ENCODE measurements around the gene CALHM1. TPM values are rescaled to one million over a fixed set of nuclear protein-coding genes. Genes with fewer than 3 reads are reported as not detected.

The CALHM1 gene
- total and polyA plus RNA-seq, 10 donors, result 0.04 to 0.52 (median 0.10) TPM; not detected in 7

- TF ChIP-seq POLR2A (IDR thresholded peaks at IDR 0.05) (no peak), POLR2AphosphoS5 (IDR thresholded peaks at IDR 0.05) (no peak), CTCF (IDR thresholded peaks at IDR 0.05 in 8 of 11, conservative IDR thresholded peaks at IDR 0.05 in 3 of 11) (no peak)
- peaks cover under 1 to 38% (median 21%) of the 10 kb centered on the region in 6 donors for H3K4me1 ChIP-seq
- H3K36me3 ChIP-seq, result no peaks in the 10 kb centered on the region
- 76 to 94% (median 87%) methylated on average over 14 of the region's 14 CpGs for WGBS, 5 donors
- H3K27ac ChIP-seq, result peak overlapping the region in 3 of 8 donors; percentile 24 to 54 (median 50)
- no peaks in the 10 kb centered on the region for H3K27me3 ChIP-seq (replicated peaks in 1 of 7)
- no peak for DNase-seq
- H3K9me3 ChIP-seq, result no peaks in the 10 kb centered on the region
- intact Hi-C loops (cut with DNase I; ENCODE audit: low total_unique reads), result no loop called here
- no peak overlapping the region for H3K4me3 ChIP-seq
Measured at GRCh38 chr10:103465411-103466179, 6.9 kb upstream of the CALHM1 start.

GRCh38 chr10:103463499-103463898, 4.8 kb upstream of the CALHM1 start:
- Histone ChIP-seq H3K27ac (no peak overlapping the region), H3K9me3 (no peaks in the 10 kb centered on the region), H3K4me1 (peaks cover 0 to 32% (median 20%) of the 10 kb centered on the region in 6 donors), H3K27me3 (replicated peaks in 1 of 7) (no peaks in the 10 kb centered on the region), H3K36me3 (no peaks in the 10 kb centered on the region), H3K4me3 (no peak overlapping the region)
- intact Hi-C loops (cut with DNase I; ENCODE audit: low total_unique reads), result no loop called here
- 78 to 90% (median 86%) methylated on average over 4 of the region's 4 CpGs for WGBS, 5 donors
- no peak for TF ChIP-seq POLR2A (IDR thresholded peaks at IDR 0.05)
- TF ChIP-seq POLR2AphosphoS5 (IDR thresholded peaks at IDR 0.05), result no peak
- TF ChIP-seq CTCF (IDR thresholded peaks at IDR 0.05 in 8 of 11, conservative IDR thresholded peaks at IDR 0.05 in 3 of 11), result no peak
- DNase-seq, result no peak

GRCh38 chr10:103459615-103460014, 915 bp upstream of the CALHM1 start:
- H3K9me3 ChIP-seq, result no peaks in the 10 kb centered on the region
- H3K27me3 ChIP-seq (replicated peaks in 1 of 7), result no peaks in the 10 kb centered on the region
- intact Hi-C loops (cut with DNase I; ENCODE audit: low total_unique reads), result no loop called here
- H3K4me1 ChIP-seq, result peaks cover 0 to 19% (median 6%) of the 10 kb centered on the region in 6 donors
- no peak overlapping the region for H3K4me3 ChIP-seq
- TF ChIP-seq POLR2A (IDR thresholded peaks at IDR 0.05) (no peak), POLR2AphosphoS5 (IDR thresholded peaks at IDR 0.05) (no peak), CTCF (IDR thresholded peaks at IDR 0.05 in 8 of 11, conservative IDR thresholded peaks at IDR 0.05 in 3 of 11) (no peak)
- H3K36me3 ChIP-seq, result no peaks in the 10 kb centered on the region
- 64 to 81% (median 71%) methylated on average over 2 to 4 of the region's 4 CpGs for WGBS, 5 donors
- H3K27ac ChIP-seq, result no peak overlapping the region
- DNase-seq, result no peak

- peaks cover 0 to 26% (median 7%) of the 10 kb centered on the region in 6 donors for H3K4me1 ChIP-seq
- no peak for DNase-seq
- TF ChIP-seq POLR2AphosphoS5 (IDR thresholded peaks at IDR 0.05) (no peak), POLR2A (IDR thresholded peaks at IDR 0.05) (no peak), CTCF (IDR thresholded peaks at IDR 0.05 in 8 of 11, conservative IDR thresholded peaks at IDR 0.05 in 3 of 11) (no peak)
- H3K27ac ChIP-seq, result no peak overlapping the region
- WGBS, 5 donors, result 93 to 98% (median 96%) methylated on average over 29 to 39 of the region's 39 CpGs
- intact Hi-C loops (cut with DNase I; ENCODE audit: low total_unique reads), result no loop called here
- H3K4me3 ChIP-seq, result no peak overlapping the region
- no peaks in the 10 kb centered on the region for H3K27me3 ChIP-seq (replicated peaks in 1 of 7)
- H3K9me3 ChIP-seq, result no peaks in the 10 kb centered on the region
- H3K36me3 ChIP-seq, result no peaks in the 10 kb centered on the region
Measured at GRCh38 chr10:103457896-103458583, 660 bp downstream of the CALHM1 start.

Measured in spleen (tissue), 11 donors.